CD4-positive, alpha-beta T cell (primary cell): Measurements from ENCODE around the gene FOCAD. TPM values are rescaled to one million over a fixed set of nuclear protein-coding genes. Genes with fewer than 3 reads are reported as not detected.

ENCODE experiments used
- ATAC-seq: fragments of 200-7000 bp; cut with Tn5 transposase; one replicate; pipeline ENCODE4 v1.10.0; 2022; ENCODE audit warnings: mild to moderate bottlenecking; ENCODE audit not compliant: poor library complexity
- CTCF ChIA-PET: fragments of 350-600 bp; sonication (Branson Sonifier 250); formaldehyde crosslinking; loops from one replicate; lab custom pipeline; 2021; ENCODE audit warnings: antibody characterized with exemption, inconsistent platforms; lab: Charles Lee
- POLR2A ChIA-PET: fragments of 350-600 bp; sonication (Branson Sonifier 250); formaldehyde crosslinking; loops from one replicate; lab custom pipeline; 2021; ENCODE audit warnings: antibody characterized with exemption, inconsistent platforms; lab: Charles Lee
- DNase-seq, 14 experiments: peaks; one replicate each; pipeline ENCODE4 v3.0.0-alpha.2; 2013 to 2020; ENCODE audit warnings: mixed read lengths in 2 of 14
- H3K27ac ChIP-seq, 2 donors: one replicate each; pipeline versions ENCODE4 v1.5.1 to v1.7.0; 2013; ENCODE audit warnings: low read length in 2 of 2, low read depth in 1 of 2, mild to moderate bottlenecking in 1 of 2
- H3K27me3 ChIP-seq, 2 experiments: 1 replicate in 1 of 2; 2 replicates in 1 of 2; pipeline versions ENCODE4 v1.6.1 to v1.7.0; 2013; ENCODE audit warnings: low read length in 2 of 2, control low read depth in 1 of 2, mild to moderate bottlenecking in 1 of 2, moderate library complexity in 1 of 2; ENCODE audit not compliant: insufficient read depth in 2 of 2, control insufficient read depth in 1 of 2
- H3K36me3 ChIP-seq: one replicate; pipeline ENCODE4 v1.6.1; 2013; ENCODE audit warnings: low read length, control low read depth; ENCODE audit not compliant: insufficient read depth
- H3K4me1 ChIP-seq: one replicate; pipeline ENCODE4 v1.6.1; 2013; ENCODE audit warnings: low read length, control low read depth; ENCODE audit not compliant: insufficient read depth
- H3K4me3 ChIP-seq: one replicate; pipeline ENCODE4 v1.5.1; 2013; ENCODE audit warnings: mild to moderate bottlenecking, low read length, moderate library complexity
- H3K9me3 ChIP-seq, 2 experiments: 1 replicate in 1 of 2; 2 replicates in 1 of 2; pipeline versions ENCODE4 v1.6.1 to v1.7.0; 2013; ENCODE audit warnings: low read length in 2 of 2, mild to moderate bottlenecking in 2 of 2, control low read depth in 1 of 2, moderate library complexity in 1 of 2; ENCODE audit not compliant: control insufficient read depth in 1 of 2, insufficient read depth in 1 of 2
- H3K27ac Mint-ChIP-seq: one replicate; pipeline ENCODE4 v1.8.0; 2020; ENCODE audit warnings: mixed read lengths
- H3K27me3 Mint-ChIP-seq: one replicate; pipeline ENCODE4 v1.8.0; 2021; ENCODE audit warnings: mixed read lengths
- H3K36me3 Mint-ChIP-seq: one replicate; pipeline ENCODE4 v1.8.0; 2021; ENCODE audit warnings: low read depth, mixed read lengths
- H3K4me1 Mint-ChIP-seq: one replicate; pipeline ENCODE4 v1.8.0; 2021; ENCODE audit warnings: low read depth, mixed read lengths
- H3K4me3 Mint-ChIP-seq: one replicate; pipeline ENCODE4 v1.8.0; 2020; ENCODE audit warnings: mild to moderate bottlenecking, mixed read lengths
- H3K9me3 Mint-ChIP-seq: one replicate; pipeline ENCODE4 v1.8.0; 2020; ENCODE audit warnings: mixed read lengths
- intact Hi-C, 2 experiments: fragments of 100-400 bp; cut with DNase I in 1 of 2; cut with micrococcal nuclease in 1 of 2; formaldehyde crosslinking; loops; one replicate each; pipeline versions ENCODE4 v1.15.1 to v1.9.0; 2023 to 2025; cut with DNase I, micrococcal nuclease
- total RNA-seq, 174 experiments: library from RNA in 2 of 174; stranded (reverse) in 2 of 174; gene quantifications; one replicate each; pipeline ENCODE4 v1.2.3 and lab custom pipeline; 2021 to 2026
- TF ChIP-seq, protein P1 (sequence below): fragments of 200-600 bp; IDR thresholded peaks from one replicate; pipeline ENCODE4 v1.8.0; 2022; ENCODE audit warnings: antibody characterized with exemption, mild to moderate bottlenecking

Gene FOCAD
- total RNA-seq, 2 experiments from 2014 or later, result 12.4 to 14.1 TPM

DNA sequence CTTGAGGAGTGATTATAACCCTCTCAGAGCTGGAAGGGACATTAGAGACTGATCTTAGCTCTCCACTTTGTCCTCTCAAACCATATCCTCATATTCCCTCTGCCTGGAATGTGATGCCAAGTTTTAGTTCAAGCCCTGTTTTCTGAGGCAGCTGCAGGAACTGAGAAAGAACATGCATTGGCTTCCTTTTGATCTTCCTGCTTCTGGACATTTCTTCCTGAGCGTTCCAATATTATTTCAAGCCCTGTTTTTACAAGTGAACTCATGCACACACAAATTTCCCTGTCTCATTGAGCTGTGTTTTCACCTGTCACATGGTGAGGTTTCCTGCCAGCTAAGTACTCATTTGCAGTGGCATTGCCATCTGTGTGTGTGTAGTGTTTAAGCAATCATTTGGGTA, 17.0 kb downstream of the FOCAD start:
- no peak overlapping the region for H3K4me3 ChIP-seq
- H3K4me1 ChIP-seq, result no peaks in the 10 kb centered on the region
- H3K27me3 Mint-ChIP-seq, result no peaks in the 10 kb centered on the region
- TF ChIP-seq, protein P1, sequence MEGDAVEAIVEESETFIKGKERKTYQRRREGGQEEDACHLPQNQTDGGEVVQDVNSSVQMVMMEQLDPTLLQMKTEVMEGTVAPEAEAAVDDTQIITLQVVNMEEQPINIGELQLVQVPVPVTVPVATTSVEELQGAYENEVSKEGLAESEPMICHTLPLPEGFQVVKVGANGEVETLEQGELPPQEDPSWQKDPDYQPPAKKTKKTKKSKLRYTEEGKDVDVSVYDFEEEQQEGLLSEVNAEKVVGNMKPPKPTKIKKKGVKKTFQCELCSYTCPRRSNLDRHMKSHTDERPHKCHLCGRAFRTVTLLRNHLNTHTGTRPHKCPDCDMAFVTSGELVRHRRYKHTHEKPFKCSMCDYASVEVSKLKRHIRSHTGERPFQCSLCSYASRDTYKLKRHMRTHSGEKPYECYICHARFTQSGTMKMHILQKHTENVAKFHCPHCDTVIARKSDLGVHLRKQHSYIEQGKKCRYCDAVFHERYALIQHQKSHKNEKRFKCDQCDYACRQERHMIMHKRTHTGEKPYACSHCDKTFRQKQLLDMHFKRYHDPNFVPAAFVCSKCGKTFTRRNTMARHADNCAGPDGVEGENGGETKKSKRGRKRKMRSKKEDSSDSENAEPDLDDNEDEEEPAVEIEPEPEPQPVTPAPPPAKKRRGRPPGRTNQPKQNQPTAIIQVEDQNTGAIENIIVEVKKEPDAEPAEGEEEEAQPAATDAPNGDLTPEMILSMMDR, result no peak
- DNase-seq, result no peak
- H3K27ac Mint-ChIP-seq, result no peak overlapping the region
- no peak overlapping the region for H3K4me3 Mint-ChIP-seq
- H3K4me1 Mint-ChIP-seq, result peaks cover 11% of the 10 kb centered on the region
- no peak overlapping the region for H3K27ac ChIP-seq
- H3K27me3 ChIP-seq, result no peaks in the 10 kb centered on the region
- no peaks in the 10 kb centered on the region for H3K9me3 Mint-ChIP-seq
- H3K36me3 ChIP-seq, result no peaks in the 10 kb centered on the region
- no peak for ATAC-seq
- no peaks in the 10 kb centered on the region for H3K36me3 Mint-ChIP-seq
- H3K9me3 ChIP-seq, result no peaks in the 10 kb centered on the region
- POLR2A ChIA-PET, result interaction anchor here (1.9 kb wide), 1 partner anchor 17 kb away, joined by 6 read pairs; the partner anchor contains the start of gene FOCAD
- intact Hi-C loops, result no loop called here
- CTCF ChIA-PET, result no interaction called here

DNA sequence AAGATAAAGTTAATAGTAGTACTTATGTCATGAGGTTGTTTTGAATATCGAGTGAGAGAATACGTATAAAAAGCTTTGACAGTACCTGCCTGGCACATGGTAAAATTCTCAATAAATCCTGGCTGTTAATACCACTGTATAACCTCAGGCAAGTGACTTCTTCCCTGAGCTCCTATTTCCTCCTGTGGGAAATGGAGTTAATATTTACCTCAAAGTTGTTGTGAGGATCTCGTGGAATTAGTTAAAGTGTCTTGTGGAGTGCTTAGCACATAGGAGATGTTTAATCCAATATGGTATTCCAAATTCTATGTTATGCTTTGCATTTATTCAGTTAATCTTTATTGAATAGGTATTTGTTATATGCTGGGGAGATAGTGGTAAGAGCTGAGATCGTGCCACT, 18.5 kb downstream of the FOCAD start:
- Mint-ChIP-seq H3K36me3 (no peaks in the 10 kb centered on the region), H3K9me3 (no peaks in the 10 kb centered on the region), H3K4me3 (no peak overlapping the region), H3K27ac (no peak overlapping the region), H3K4me1 (peaks cover 6% of the 10 kb centered on the region), H3K27me3 (no peaks in the 10 kb centered on the region)
- no peaks in the 10 kb centered on the region for H3K4me1 ChIP-seq
- DNase-seq (no peak), ATAC-seq (no peak)
- H3K27me3 ChIP-seq, result no peaks in the 10 kb centered on the region
- H3K4me3 ChIP-seq, result no peak overlapping the region
- TF ChIP-seq, protein P1, result no peak
- CTCF ChIA-PET, result no interaction called here
- POLR2A ChIA-PET, result interaction anchor here (1.1 kb wide), 1 partner anchor 80 kb away, joined by 3 read pairs; the partner anchor contains the start of gene MLLT3
- intact Hi-C loops, result no loop called here
- no peak overlapping the region for H3K27ac ChIP-seq
- H3K36me3 ChIP-seq, result no peaks in the 10 kb centered on the region
- H3K9me3 ChIP-seq, result no peaks in the 10 kb centered on the region

DNA sequence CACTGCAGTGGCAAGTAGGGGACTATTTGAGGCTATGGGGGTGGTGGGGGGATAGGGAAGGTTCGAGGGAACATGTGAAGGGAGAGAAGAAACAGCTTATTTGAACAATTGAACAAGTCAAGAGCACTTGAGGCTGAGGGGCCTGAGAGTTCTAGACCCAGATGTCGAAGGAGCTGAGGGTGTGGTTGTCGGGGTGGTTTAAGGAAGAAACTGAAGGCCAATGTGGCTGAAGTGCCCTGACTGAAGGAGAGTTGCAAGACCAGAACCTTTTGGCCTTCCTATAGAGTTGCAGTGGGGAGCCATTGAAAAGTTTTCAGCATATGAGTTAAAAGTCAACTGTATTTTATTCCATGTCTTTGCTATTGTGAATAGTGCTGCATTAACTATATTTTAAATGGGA, 19.1 kb downstream of the FOCAD start:
- no peaks in the 10 kb centered on the region for H3K9me3 Mint-ChIP-seq
- Histone ChIP-seq H3K4me1 (no peaks in the 10 kb centered on the region), H3K36me3 (no peaks in the 10 kb centered on the region), H3K4me3 (no peak overlapping the region), H3K27ac (no peak overlapping the region), H3K9me3 (no peaks in the 10 kb centered on the region), H3K27me3 (no peaks in the 10 kb centered on the region)
- H3K36me3 Mint-ChIP-seq, result no peaks in the 10 kb centered on the region
- H3K27ac Mint-ChIP-seq, result no peak overlapping the region
- ATAC-seq, result no peak
- no peaks in the 10 kb centered on the region for H3K27me3 Mint-ChIP-seq
- no peak overlapping the region for H3K4me3 Mint-ChIP-seq
- CTCF ChIA-PET, result no interaction called here
- TF ChIP-seq, protein P1, result no peak
- intact Hi-C loops, result no loop called here
- peaks cover 6% of the 10 kb centered on the region for H3K4me1 Mint-ChIP-seq
- POLR2A ChIA-PET, result no interaction called here
- DNase-seq, result no peak
